Activated CD4-positive, alpha-beta T cell treated with anti-CD3 and anti-CD28 coated beads for 24 hours (primary cell): Measurements from ENCODE around the gene ARHGAP45.
A peak's percentile ranks its signal among the peaks of the same experiment; 100 is the strongest.

Experiments used
- DNase-seq, 2 donors: peaks; one replicate each; pipeline ENCODE4 v3.0.0-alpha.2; 2020; ENCODE audit warnings: low read depth in 2 of 2

The ARHGAP45 gene

DNA sequence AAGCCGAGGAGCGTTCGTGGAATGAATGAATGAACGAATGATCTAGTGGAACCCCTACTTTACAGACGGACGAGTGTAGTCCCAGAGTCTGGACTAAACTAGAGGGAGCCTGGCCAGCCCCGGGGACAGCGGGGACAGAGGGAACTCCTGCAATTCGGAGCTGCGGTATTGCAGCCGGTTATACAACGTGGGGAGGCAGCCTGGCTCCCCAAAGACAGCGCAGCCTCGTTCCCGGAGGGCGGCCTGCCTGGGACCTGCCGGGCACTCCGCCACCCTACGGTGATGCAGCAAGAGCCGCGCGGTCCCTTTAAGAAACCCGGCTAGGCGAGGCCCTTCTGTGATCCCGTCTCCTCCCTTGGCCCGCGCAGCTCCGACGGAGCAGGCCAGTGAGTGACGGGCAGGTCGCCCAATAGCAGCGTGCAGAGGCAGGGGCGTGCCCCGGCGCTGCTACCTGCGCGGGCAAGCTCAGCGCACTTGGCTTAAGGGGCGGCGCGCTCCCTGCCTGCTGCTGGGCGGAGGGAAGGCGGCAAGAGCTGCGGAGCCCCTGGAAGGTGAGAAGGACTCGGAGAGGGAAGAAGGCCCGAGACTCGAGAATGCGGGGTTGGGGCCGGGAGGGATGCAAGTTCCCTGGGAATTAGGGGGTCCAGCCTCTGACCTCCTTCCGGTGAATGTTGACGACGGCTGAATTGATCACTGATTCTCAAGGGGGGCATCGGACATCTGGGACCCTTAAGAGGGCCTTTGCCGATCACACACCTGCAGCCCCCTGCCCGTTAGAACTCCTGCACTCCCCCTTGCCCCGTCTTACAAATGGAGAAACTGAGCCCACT, 27.1 kb upstream of the ARHGAP45 start, which contains the start of gene ABCA7:
TSS of gene ABCA7 (plus strand) at position 462 of the 830 bp plus-strand sequence. CDS start 1,255 bp downstream, outside the sequence.
- DNase-seq = peak; percentile 100

DNA sequence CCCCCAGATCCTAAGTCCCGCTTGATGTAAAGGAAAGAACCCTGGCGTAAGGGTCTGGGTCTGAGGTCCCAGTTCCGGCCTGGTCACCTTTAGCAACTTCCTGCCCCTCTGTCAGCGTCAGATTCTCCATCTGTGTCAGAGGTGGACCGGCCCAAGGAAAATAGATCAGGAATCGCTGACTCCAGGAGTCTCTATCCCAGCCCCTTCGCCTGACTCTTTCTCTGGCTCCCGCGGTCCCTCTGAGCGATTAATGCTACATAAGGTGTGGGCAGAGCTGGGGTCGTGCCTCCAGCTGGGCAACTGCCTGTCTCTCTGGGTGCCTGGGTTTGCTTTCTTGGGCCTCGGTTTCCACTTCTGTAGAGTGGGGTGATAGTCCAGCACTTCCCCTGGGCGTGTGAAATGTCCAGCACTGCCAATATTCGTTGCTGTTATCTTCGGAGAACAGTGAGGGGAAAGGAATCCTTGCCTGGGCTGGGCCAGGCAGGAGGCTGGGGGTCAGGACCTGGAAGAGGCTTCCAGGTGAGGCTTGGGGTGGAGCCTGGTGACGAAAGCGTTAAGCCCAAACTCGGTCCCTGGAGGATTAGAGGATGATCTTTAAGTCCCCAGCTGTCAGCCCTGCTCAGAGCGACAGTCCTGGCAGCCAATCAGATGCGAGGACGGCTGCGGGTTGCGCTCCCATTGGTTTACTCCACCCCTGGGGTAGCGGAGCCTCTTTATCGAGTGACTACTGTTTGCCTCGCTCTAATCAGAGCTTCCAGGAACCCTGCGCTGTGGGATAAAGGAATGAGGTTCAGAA, 26.3 kb upstream of the ARHGAP45 start:
- peak; percentile 84 to 89 for DNase-seq

DNA sequence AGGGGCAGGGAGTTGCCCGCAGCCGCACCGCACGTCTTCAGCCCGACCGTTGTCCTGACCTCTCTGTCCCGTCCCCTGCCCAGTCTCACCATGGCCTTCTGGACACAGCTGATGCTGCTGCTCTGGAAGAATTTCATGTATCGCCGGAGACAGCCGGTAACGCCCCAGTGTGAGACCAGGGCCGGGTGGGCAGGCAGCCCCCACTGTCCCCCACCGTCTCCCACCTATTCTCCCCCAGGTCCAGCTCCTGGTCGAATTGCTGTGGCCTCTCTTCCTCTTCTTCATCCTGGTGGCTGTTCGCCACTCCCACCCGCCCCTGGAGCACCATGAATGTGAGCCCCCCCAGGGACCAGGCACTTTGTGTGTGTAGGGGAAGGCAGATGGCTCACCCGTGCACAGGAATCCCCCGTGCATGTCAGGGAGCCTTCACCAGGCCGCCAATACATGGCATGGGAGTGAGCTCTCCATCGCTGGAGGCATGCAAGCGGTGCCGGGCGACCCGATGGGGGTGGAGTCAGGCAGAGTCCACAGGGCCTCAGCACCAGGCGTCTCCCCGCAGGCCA, 25.6 kb upstream of the ARHGAP45 start:
- DNase-seq = no peak

- DNase-seq = no peak
Measured at GRCh38 chr19:1041835-1042685, 24.9 kb upstream of the ARHGAP45 start.

DNA sequence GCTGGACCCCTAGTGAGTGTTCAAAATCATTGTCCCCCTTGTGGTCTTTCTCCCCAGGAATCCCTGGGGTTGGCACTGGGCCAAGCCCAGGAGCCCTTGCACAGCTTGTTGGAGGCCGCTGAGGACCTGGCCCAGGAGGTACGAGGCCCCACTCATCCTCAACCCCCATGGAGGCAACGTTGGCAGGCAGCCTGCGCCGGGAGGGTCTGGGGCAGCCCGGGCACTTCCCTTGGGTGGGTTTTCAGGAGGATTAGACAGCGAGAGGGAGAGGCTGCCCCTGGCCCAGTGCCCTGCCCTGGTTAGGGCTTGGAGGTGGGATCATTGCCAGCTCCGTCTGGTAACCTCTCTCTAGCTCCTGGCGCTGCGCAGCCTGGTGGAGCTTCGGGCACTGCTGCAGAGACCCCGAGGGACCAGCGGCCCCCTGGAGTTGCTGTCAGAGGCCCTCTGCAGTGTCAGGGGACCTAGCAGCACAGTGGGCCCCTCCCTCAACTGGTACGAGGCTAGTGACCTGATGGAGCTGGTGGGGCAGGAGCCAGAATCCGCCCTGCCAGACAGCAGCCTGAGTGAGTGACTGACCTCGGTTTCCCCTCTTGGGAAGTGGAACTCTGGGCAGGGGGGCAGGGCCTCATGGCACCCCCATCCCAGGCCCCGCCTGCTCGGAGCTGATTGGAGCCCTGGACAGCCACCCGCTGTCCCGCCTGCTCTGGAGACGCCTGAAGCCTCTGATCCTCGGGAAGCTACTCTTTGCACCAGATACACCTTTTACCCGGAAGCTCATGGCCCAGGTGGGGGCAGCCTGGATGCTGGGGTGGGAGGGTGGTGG, 24.1 kb upstream of the ARHGAP45 start:
- no peak for DNase-seq

GRCh38 chr19:1045247-1045603, 21.7 kb upstream of the ARHGAP45 start:
- no peak for DNase-seq

- no peak for DNase-seq
Measured at GRCh38 chr19:1046117-1046626, 20.8 kb upstream of the ARHGAP45 start.

DNA sequence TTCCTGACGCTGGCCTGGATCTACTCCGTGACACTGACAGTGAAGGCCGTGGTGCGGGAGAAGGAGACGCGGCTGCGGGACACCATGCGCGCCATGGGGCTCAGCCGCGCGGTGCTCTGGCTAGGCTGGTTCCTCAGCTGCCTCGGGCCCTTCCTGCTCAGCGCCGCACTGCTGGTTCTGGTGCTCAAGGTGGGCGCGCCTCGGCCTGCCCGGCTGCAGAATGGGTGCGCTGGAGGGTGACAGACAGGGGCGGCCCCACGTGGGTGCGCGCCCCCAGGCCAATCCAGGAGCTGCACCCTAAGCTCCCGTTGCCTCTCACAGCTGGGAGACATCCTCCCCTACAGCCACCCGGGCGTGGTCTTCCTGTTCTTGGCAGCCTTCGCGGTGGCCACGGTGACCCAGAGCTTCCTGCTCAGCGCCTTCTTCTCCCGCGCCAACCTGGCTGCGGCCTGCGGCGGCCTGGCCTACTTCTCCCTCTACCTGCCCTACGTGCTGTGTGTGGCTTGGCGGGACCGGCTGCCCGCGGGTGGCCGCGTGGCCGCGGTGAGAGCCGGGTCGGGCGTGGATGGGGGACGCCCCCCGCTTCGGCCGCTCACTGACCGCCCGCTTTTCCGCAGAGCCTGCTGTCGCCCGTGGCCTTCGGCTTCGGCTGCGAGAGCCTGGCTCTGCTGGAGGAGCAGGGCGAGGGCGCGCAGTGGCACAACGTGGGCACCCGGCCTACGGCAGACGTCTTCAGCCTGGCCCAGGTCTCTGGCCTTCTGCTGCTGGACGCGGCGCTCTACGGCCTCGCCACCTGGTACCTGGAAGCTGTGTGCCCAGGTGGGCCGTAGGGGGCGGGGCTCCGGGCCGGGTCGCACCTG, 19.9 kb upstream of the ARHGAP45 start:
- no peak for DNase-seq

DNA sequence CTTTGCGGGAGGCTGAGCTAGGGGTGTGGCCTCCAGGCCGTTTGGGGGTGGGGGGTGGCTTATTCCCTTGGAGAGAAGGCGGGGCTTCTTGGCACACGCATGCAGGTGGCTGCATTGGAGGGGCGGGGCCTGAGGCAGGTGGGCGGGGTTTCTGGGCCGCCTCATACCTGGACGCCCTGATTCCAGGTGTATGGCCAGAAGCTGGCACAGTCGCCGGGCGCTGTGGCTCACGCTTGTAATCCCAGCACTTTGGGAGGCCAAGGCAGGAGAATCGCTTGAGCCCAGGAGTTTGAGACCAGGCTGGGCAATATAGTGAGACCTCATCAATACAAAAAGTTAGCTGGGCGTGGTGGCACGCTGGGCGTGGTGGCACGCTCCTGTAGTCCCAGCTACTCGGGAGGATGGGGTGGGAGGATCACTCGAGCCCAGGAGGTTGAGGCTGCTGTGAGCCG, 19.2 kb upstream of the ARHGAP45 start:
- DNase-seq = no peak

DNA sequence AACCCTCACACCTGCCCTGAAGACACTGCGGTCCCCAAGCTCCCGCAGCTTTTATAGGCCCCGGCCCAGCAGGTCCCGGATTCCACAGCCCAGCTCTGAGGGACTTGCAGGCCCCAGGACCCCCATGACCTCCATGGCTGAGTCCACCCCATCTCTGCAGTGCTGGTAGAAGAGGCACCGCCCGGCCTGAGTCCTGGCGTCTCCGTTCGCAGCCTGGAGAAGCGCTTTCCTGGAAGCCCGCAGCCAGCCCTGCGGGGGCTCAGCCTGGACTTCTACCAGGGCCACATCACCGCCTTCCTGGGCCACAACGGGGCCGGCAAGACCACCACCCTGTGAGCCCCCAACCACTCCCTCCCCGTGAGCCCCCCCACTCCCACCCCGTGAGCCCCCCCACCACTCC, 17.9 kb upstream of the ARHGAP45 start:
- DNase-seq = no peak

GRCh38 chr19:1049800-1050199, 17.2 kb upstream of the ARHGAP45 start:
- DNase-seq = no peak

GRCh38 chr19:1050989-1051788, 15.8 kb upstream of the ARHGAP45 start:
- DNase-seq = no peak

GRCh38 chr19:1051791-1052190, 15.2 kb upstream of the ARHGAP45 start:
- no peak for DNase-seq

- DNase-seq = no peak
Measured at GRCh38 chr19:1052349-1052975, 14.5 kb upstream of the ARHGAP45 start.

DNA sequence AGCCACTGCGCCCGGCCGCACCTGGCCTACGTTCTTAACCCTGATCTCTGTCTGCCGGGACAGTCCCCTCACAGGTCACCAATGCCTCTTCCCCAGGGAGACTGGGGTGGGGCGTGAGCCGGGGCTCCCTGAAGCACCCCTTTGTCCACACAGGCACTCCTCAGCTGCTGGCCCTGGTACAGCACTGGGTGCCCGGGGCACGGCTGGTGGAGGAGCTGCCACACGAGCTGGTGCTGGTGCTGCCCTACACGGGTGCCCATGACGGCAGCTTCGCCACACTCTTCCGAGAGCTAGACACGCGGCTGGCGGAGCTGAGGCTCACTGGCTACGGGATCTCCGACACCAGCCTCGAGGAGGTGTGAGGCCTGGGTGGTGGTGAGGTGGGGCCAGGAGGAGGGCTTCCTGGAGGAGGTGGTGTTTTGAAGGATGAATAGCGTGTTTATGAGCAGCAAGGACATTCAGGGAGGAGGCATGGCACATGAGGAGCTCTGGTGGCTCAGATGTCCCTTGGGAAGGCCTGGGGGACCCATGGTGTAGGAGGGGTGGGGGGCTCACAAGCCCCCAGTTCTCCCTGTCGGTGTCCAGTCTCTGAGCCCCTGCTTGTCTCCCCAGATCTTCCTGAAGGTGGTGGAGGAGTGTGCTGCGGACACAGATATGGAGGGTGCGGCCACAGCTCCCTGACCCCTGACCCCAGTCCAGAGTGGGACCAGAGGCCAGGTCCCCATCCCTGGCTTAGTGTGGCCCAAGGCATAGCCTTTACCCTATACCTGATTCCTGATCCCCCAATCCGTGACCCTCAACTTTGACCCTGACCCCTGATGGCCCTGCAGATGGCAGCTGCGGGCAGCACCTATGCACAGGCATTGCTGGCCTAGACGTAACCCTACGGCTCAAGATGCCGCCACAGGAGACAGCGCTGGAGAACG, 13.5 kb upstream of the ARHGAP45 start:
- no peak for DNase-seq

GRCh38 chr19:1054102-1055027, 12.6 kb upstream of the ARHGAP45 start:
- no peak for DNase-seq
